ENCODE data around the gene BAZ1B.

DNA sequence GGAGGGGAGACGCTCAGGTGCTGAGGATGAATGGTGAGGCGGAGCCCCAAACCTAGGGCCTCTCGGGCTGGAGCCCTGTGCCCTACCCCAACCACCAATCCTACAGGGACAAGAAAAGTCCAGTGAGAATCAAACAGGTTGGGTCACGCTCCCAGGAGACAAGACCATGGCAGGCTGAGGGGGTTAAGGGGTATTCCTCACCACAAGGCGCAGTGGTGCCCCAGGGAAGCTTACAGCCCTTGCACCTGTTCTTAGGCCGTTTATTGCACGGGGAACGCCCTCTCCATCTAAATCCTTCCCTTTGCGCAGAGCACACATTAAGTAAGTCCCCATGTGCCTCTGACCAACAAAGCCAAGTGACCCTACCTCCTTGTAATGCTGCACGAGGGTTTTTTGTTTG, 85.0 kb downstream of the BAZ1B start:
- no peak for TF ChIP-seq EZH2 (IDR thresholded peaks at IDR 0.05; ENCODE audit: borderline replicate concordance, low read length)
- TF ChIP-seq, protein P1, sequence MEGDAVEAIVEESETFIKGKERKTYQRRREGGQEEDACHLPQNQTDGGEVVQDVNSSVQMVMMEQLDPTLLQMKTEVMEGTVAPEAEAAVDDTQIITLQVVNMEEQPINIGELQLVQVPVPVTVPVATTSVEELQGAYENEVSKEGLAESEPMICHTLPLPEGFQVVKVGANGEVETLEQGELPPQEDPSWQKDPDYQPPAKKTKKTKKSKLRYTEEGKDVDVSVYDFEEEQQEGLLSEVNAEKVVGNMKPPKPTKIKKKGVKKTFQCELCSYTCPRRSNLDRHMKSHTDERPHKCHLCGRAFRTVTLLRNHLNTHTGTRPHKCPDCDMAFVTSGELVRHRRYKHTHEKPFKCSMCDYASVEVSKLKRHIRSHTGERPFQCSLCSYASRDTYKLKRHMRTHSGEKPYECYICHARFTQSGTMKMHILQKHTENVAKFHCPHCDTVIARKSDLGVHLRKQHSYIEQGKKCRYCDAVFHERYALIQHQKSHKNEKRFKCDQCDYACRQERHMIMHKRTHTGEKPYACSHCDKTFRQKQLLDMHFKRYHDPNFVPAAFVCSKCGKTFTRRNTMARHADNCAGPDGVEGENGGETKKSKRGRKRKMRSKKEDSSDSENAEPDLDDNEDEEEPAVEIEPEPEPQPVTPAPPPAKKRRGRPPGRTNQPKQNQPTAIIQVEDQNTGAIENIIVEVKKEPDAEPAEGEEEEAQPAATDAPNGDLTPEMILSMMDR (IDR thresholded peaks at IDR 0.05; ENCODE audit: low read length), result no peak

Data from OCI-LY1 (cell line).